Gastroesophageal sphincter (tissue), 3 donors: ENCODE results near the gene NBR1.
"Not testable (repeated sequence)": the region's sequence is repeated elsewhere in the genome, so short reads cannot be mapped to it uniquely, and the experiment has no call there.

Experiments used
- CTCF ChIP-seq, 4 experiments: fragments of 200-600 bp in 2 of 4; fragments of 450-650 bp in 2 of 4; sonication (generic) in 1 of 4; IDR thresholded peaks; one replicate each; pipeline ENCODE4 v1.5.1; 2017 to 2019; ENCODE audit warnings: antibody characterized with exemption in 4 of 4, mild to moderate bottlenecking in 2 of 4, moderate library complexity in 2 of 4
- POLR2A ChIP-seq, 2 donors: fragments of 450-650 bp; IDR thresholded peaks; one replicate each; pipeline ENCODE4 v1.6.1; 2017; ENCODE audit warnings: antibody characterized with exemption in 2 of 2, mild to moderate bottlenecking in 2 of 2, moderate library complexity in 1 of 2
- POLR2AphosphoS5 ChIP-seq: sonication (generic); formaldehyde crosslinking; IDR thresholded peaks from one replicate; pipeline ENCODE4 v1.6.1; 2017; ENCODE audit warnings: antibody characterized with exemption

- not testable (repeated sequence) for TF ChIP-seq CTCF (IDR thresholded peaks at IDR 0.05); POLR2A (IDR thresholded peaks at IDR 0.05); POLR2AphosphoS5
These were observed 61.1 kb downstream of the NBR1 start for GRCh38 chr17:43232021-43232699.
